Endothelial cell of umbilical vein (primary cell): ENCODE data around the gene HKDC1. TPM values are rescaled to one million over a fixed set of nuclear protein-coding genes. Genes with fewer than 3 reads are reported as not detected.

ENCODE experiments used
- BruUV-seq: library from RNA; stranded (reverse); fragments of 400-500 nt; replicated peaks from 2 replicates; lab custom pipeline; 2021; lab: Mats Ljungman, UMichigan
- CTCF ChIA-PET: fragments of 300-600, 350-600 bp; sonication (Branson Sonifier 250); formaldehyde crosslinking; loops from one replicate; lab custom pipeline; 2021; ENCODE audit warnings: antibody characterized with exemption, inconsistent platforms; lab: Charles Lee
- POLR2A ChIA-PET: fragments of 300-600, 350-600 bp; sonication (Branson Sonifier 250); formaldehyde crosslinking; loops from one replicate; lab custom pipeline; 2021; ENCODE audit warnings: antibody characterized with exemption, inconsistent platforms; lab: Charles Lee
- DNase-seq: peaks from one replicate; pipeline ENCODE4 v3.0.0-alpha.2; 2011; ENCODE audit warnings: low read depth, low spot score
- FAIRE-seq: peaks from 2 replicates; lab custom pipeline; 2011; peaks lifted over from hg19 to GRCh38; lab: Jason Lieb, UNC
- H2AFZ ChIP-seq: 2 replicates; pipeline ENCODE4 v1.6.0; 2012; ENCODE audit warnings: low read depth, low read length, control low read depth, inconsistent platforms
- H3K27ac ChIP-seq: 2 replicates; pipeline ENCODE4 v1.5.1; 2011; ENCODE audit warnings: low read depth, mild to moderate bottlenecking, control low read depth, low read length, moderate library complexity; ENCODE audit not compliant: insufficient read depth
- H3K27me3 ChIP-seq, 2 experiments: 2 replicates each; pipeline versions ENCODE4 v1.6.0 to v1.6.1; 2011; ENCODE audit warnings: low read length in 2 of 2, mixed read lengths in 1 of 2; ENCODE audit not compliant: control insufficient read depth in 2 of 2, insufficient read depth in 2 of 2
- H3K36me3 ChIP-seq, 2 experiments: 2 replicates in 1 of 2; 3 replicates in 1 of 2; pipeline ENCODE4 v1.5.1; 2011; ENCODE audit warnings: low read length in 2 of 2, mild to moderate bottlenecking in 1 of 2, moderate library complexity in 1 of 2; ENCODE audit not compliant: control insufficient read depth in 2 of 2, insufficient read depth in 2 of 2; ENCODE audit errors: extremely low read depth in 1 of 2
- H3K4me1 ChIP-seq: 3 replicates; pipeline ENCODE4 v1.5.1; 2011; ENCODE audit warnings: mild to moderate bottlenecking, low read length; ENCODE audit not compliant: control insufficient read depth, insufficient read depth; ENCODE audit errors: extremely low read depth
- H3K4me2 ChIP-seq: 2 replicates; pipeline ENCODE4 v1.6.1; 2011; ENCODE audit warnings: low read length, control low read depth, mixed read lengths; ENCODE audit not compliant: insufficient read depth
- H3K4me3 ChIP-seq, 3 experiments: fragments of 200-600 bp in 1 of 3; sonication (generic), shearing (Covaris generic) in 1 of 3; replicated peaks in 1 of 3; 2 replicates each; pipeline ENCODE4 v1.5.1; 2011 to 2016; ENCODE audit warnings: control low read depth in 3 of 3, low read length in 3 of 3, mild to moderate bottlenecking in 2 of 3, inconsistent platforms in 1 of 3, low read depth in 1 of 3, moderate library complexity in 1 of 3; ENCODE audit not compliant: insufficient read depth in 1 of 3
- H3K79me2 ChIP-seq: 2 replicates; pipeline ENCODE4 v1.6.0; 2012; ENCODE audit warnings: low read length, inconsistent platforms; ENCODE audit not compliant: control insufficient read depth, insufficient read depth
- H3K9ac ChIP-seq: replicated peaks from 2 replicates; pipeline ENCODE3; 2011; ENCODE audit warnings: low read length, control low read depth; ENCODE audit not compliant: insufficient read depth; ENCODE audit errors: extremely low read depth
- H3K9me1 ChIP-seq: replicated peaks from 3 replicates; pipeline ENCODE4 v1.6.0; 2011; ENCODE audit warnings: mild to moderate bottlenecking, low read length; ENCODE audit not compliant: control insufficient read depth, insufficient read depth; ENCODE audit errors: extremely low read depth
- H3K9me3 ChIP-seq: replicated peaks from 2 replicates; pipeline ENCODE4 v1.5.1; 2012; ENCODE audit warnings: low read length, inconsistent platforms; ENCODE audit not compliant: control insufficient read depth, insufficient read depth
- H4K20me1 ChIP-seq: replicated peaks from 2 replicates; pipeline ENCODE3; 2011; ENCODE audit warnings: mild to moderate bottlenecking, low read length; ENCODE audit not compliant: control insufficient read depth, insufficient read depth; ENCODE audit errors: extremely low read depth
- EZH2 ChIP-seq: IDR thresholded peaks from 2 replicates; pipeline ENCODE4 v1.6.1; 2012; ENCODE audit warnings: borderline replicate concordance, low read depth, mild to moderate bottlenecking, moderate library complexity, low read length, inconsistent platforms; ENCODE audit not compliant: severe bottlenecking
- FOS ChIP-seq: IDR thresholded peaks from 2 replicates; pipeline ENCODE4 v1.6.1; 2011; ENCODE audit warnings: mild to moderate bottlenecking, low read length, moderate library complexity, borderline replicate concordance; ENCODE audit not compliant: insufficient read depth
- GATA2 ChIP-seq: IDR thresholded peaks from 2 replicates; pipeline ENCODE4 v1.7.0; 2011; ENCODE audit warnings: low read depth, mild to moderate bottlenecking, moderate library complexity, mixed read lengths, low read length; ENCODE audit not compliant: insufficient read length, insufficient read depth
- JUN ChIP-seq: IDR thresholded peaks from 2 replicates; pipeline ENCODE4 v1.6.1; 2011; ENCODE audit warnings: borderline replicate concordance, low read depth; ENCODE audit not compliant: insufficient read length, insufficient read depth
- MYC ChIP-seq: IDR thresholded peaks from one replicate; pipeline ENCODE4 v1.6.1; 2011; ENCODE audit warnings: mild to moderate bottlenecking, low read depth, low read length
- POLR2A ChIP-seq: IDR thresholded peaks from 2 replicates; pipeline ENCODE4 v1.6.1; 2012; ENCODE audit warnings: low read depth, mild to moderate bottlenecking, control low read depth, low read length
- POLR2AphosphoS5 ChIP-seq: IDR thresholded peaks from 2 replicates; pipeline ENCODE4 v1.6.1; 2012; ENCODE audit warnings: low read depth, mild to moderate bottlenecking, control low read depth, low read length, moderate library complexity; ENCODE audit not compliant: insufficient read depth
- dilution Hi-C: fragments of 300-500 bp; cut with MboI; formaldehyde crosslinking; loops from one replicate; pipeline ENCODE4 v1.15.0; 2019; ENCODE audit warnings: low sequenced_read_pairs; ENCODE audit not compliant: extremely low pct_ligation_motif_present
- intact Hi-C: fragments of 100-400 bp; cut with micrococcal nuclease; formaldehyde crosslinking; loops from one replicate; pipeline ENCODE4 v1.10.0; 2022
- polyA plus RNA-seq, 4 experiments: library from polyadenylated mRNA; depleted of rRNA in 3 of 4; stranded (reverse) in 3 of 4; unstranded in 1 of 4; fragments of >200 nt; gene quantifications; 2 replicates each; pipeline versions ENCODE4 v1.2.1 to v1.2.3, GENCODE V29; 2011 to 2012; ENCODE audit warnings: missing spikeins in 1 of 4
- total RNA-seq: library from RNA; stranded (reverse); gene quantifications from 2 replicates; pipeline ENCODE4 v1.2.3, GENCODE V29; 2021
- TF ChIP-seq, protein P1 (sequence below), 2 donors: IDR thresholded peaks; 1 replicate in 1 of 2; 2 replicates in 1 of 2; pipeline ENCODE4 v1.5.1; 2011; ENCODE audit warnings: low read length in 2 of 2, mild to moderate bottlenecking in 2 of 2, moderate library complexity in 2 of 2, control low read depth in 1 of 2, inconsistent platforms in 1 of 2, low read depth in 1 of 2; ENCODE audit not compliant: insufficient read depth in 1 of 2; ENCODE audit errors: extremely low read depth in 1 of 2

Gene HKDC1
- total and polyA plus RNA-seq, 2 donors (not counting 3 experiments of a cell fraction or from before 2014, with no cell fraction given) = not detected

DNA sequence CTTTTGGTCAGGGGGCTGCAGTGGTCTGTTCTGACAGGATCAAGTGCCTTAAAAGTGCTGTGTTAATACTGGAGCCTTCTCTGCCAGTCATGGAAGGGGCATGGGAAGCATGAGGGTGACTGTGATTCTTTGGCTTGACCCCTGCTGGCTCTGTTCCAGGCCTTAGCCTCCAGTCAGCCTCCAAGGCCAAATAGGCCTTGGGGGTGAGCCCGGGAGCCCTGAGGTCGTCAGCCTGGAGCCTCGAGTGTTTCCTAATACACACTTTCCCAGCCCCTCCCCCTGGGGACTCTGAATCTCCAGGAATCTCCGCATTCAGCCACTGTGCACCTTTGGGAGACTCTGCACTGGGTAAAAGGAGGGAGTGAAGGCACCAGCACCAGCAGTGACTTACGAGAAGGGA lies 10.0 kb downstream of the HKDC1 start:
- TF ChIP-seq GATA2 = no peak
- TF ChIP-seq EZH2 = no peak
- ChIA-PET POLR2A (no interaction called here), CTCF (interaction anchor here (1.8 kb wide), 1 partner anchor 162 kb away, joined by 10 read pairs; no protein-coding TSS in a partner anchor)
- Histone ChIP-seq H3K9ac (no peak overlapping the region), H4K20me1 (no peaks in the 10 kb centered on the region), H3K9me1 (no peaks in the 10 kb centered on the region), H3K9me3 (no peaks in the 10 kb centered on the region), H2AFZ (no peak overlapping the region), H3K4me3 (no peak overlapping the region), H3K79me2 (no peaks in the 10 kb centered on the region), H3K4me2 (no peak overlapping the region), H3K4me1 (peaks cover 20% of the 10 kb centered on the region), H3K27me3 (no peaks in the 10 kb centered on the region), H3K36me3 (no peaks in the 10 kb centered on the region), H3K27ac (no peak overlapping the region)
- dilution Hi-C loops = loop anchor here (25.0 kb wide), 1 partner anchor 157 kb away; no protein-coding TSS in a partner anchor
- BruUV-seq = no TSS peak
- FAIRE-seq = no peak
- DNase-seq = no peak
- intact Hi-C loops = loop anchor here (10.0 kb wide), 1 partner anchor 415 kb away; no protein-coding TSS in a partner anchor

GRCh38 chr10:69232252-69232651 lies 12.1 kb downstream of the HKDC1 start:
- Histone ChIP-seq H3K4me3 (no peak overlapping the region), H4K20me1 (no peaks in the 10 kb centered on the region), H3K4me1 (peaks cover 12% of the 10 kb centered on the region), H3K79me2 (no peaks in the 10 kb centered on the region), H2AFZ (no peak overlapping the region), H3K9me1 (no peaks in the 10 kb centered on the region), H3K27ac (no peak overlapping the region), H3K4me2 (no peak overlapping the region), H3K27me3 (no peaks in the 10 kb centered on the region), H3K36me3 (no peaks in the 10 kb centered on the region), H3K9me3 (no peaks in the 10 kb centered on the region), H3K9ac (no peak overlapping the region)
- intact Hi-C loops (loop anchor here (10.0 kb wide), 1 partner anchor 413 kb away; no protein-coding TSS in a partner anchor), dilution Hi-C loops (loop anchor here (25.0 kb wide), 1 partner anchor 155 kb away; no protein-coding TSS in a partner anchor)
- ChIA-PET CTCF (interaction anchor here (1.2 to 6.4 kb wide), 5 partner anchors 160 to 227 kb away, joined by 3 to 103 read pairs (median 4); no protein-coding TSS in a partner anchor), POLR2A (no interaction called here)
- BruUV-seq = no TSS peak
- TF ChIP-seq GATA2 (no peak), POLR2A (no peak), MYC (no peak), JUN (no peak), FOS (no peak), POLR2AphosphoS5 (no peak), EZH2 (no peak)
- TF ChIP-seq, protein P1, sequence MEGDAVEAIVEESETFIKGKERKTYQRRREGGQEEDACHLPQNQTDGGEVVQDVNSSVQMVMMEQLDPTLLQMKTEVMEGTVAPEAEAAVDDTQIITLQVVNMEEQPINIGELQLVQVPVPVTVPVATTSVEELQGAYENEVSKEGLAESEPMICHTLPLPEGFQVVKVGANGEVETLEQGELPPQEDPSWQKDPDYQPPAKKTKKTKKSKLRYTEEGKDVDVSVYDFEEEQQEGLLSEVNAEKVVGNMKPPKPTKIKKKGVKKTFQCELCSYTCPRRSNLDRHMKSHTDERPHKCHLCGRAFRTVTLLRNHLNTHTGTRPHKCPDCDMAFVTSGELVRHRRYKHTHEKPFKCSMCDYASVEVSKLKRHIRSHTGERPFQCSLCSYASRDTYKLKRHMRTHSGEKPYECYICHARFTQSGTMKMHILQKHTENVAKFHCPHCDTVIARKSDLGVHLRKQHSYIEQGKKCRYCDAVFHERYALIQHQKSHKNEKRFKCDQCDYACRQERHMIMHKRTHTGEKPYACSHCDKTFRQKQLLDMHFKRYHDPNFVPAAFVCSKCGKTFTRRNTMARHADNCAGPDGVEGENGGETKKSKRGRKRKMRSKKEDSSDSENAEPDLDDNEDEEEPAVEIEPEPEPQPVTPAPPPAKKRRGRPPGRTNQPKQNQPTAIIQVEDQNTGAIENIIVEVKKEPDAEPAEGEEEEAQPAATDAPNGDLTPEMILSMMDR (IDR thresholded peaks at IDR 0.05; ENCODE audit: extremely low read depth in 1 of 2, insufficient read depth in 1 of 2, low read depth in 1 of 2, low read length in 2 of 2) = no peak
- DNase-seq = no peak
- peak; percentile 82 for FAIRE-seq
